GM03348 (cell line): Measurements from ENCODE around the gene CDC25B.

Source experiments
- DNase-seq: peaks from one replicate; pipeline ENCODE4 v3.0.0; 2012; ENCODE audit warnings: low spot score

Gene CDC25B

DNA sequence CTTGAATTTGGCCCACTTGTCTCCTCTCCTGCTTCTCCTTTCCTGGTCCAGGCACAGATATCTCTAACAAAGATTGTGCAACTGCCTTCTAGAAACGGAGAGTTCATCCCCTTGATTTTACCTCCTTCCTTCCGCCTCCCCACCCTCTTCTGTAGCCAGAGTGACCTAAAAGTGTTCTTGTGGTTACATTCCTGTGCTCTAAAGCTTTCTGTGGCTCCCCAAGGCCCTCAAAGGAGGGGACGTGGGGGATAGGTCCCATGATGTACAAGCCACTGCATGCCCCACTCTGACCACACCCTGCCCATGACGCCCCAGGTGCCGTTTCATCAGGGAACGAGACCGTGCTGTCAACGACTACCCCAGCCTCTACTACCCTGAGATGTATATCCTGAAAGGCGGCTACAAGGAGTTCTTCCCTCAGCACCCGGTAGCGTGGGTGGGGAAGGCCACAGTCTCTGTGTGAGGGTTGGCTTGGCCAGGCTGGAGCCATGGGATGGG lies 8.2 kb downstream of the CDC25B start:
- DNase-seq = no peak

DNA sequence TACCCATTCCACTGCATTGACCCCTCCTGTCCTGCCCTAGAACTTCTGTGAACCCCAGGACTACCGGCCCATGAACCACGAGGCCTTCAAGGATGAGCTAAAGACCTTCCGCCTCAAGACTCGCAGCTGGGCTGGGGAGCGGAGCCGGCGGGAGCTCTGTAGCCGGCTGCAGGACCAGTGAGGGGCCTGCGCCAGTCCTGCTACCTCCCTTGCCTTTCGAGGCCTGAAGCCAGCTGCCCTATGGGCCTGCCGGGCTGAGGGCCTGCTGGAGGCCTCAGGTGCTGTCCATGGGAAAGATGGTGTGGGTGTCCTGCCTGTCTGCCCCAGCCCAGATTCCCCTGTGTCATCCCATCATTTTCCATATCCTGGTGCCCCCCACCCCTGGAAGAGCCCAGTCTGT lies 8.7 kb downstream of the CDC25B start:
- DNase-seq = no peak

DNA sequence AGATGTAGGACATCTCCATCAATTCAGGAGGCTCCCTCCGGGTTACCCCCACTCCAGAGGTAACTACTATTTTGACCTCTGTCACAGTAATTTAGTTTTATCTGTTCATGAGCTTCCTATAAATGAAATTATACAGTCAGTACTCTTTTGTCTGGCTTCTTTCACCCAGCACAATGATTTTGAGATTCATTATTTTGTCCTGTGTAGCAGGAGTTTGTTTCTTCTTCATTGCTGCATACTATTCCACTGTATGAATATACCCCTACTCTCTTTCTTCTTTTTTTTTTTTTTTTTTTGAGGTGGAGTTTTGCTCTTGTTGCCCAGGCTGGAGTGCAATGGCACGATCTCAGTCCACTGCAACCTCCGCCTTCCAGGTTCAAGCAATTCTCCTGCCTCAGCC lies 12.4 kb downstream of the CDC25B start:
- no peak for DNase-seq

DNA sequence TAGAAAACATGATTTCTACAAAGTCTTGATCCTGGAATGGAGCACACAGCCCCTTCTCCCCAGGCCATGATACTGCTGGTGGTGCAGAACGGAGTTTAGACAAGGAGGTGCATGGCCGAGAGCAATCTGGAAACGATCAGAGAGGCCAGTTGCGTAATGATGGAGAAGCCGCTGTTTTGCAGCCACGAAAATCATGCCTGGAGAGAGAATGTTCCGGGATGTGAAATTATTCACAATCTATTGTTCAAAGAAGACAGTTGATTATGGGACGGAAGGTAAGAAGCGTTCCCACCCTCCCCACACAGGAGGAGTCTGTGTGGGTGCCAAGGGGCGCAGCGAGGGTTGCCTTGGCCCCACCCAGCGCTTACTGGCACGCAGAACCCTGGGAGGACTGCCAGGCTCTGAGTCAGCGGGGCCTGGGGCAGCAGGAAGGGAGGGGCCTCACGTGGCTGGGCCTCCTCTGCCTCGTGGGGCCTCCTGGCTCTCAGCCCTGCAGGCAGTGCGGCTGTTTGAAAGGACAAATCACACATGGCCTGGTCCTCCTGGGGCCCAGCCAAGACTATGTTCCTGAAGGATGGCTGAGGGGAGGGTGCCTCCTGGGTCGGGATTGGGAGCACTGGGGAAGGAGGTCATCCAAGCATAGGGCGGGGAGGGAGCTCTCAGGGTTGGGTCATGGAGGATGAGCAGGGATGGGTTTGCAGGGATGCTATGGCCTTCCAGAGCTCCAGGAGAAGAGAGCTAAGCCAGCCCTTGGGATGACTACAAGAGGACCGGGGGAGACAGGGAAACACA lies 15.6 kb downstream of the CDC25B start:
- peak; percentile 95 for DNase-seq

DNA sequence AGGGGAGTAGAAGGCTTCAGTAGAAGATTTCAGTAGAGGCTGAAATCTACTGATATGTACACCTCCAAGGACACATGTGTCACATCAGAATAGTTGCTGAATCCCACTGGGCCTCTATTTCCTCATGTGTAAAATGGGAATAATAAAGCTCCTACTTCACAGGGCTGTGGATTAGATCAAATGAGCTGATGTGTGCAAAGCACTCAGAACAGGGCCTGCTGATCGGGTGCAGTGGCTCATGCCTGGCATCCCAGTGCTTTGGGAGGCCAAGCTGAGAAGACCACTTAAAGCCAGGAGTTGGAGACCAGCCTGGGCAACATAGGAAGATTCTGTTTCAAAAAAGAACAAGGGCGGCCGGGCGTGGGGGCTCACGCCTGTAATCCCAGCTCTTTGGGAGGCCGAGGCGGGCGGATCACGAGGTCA lies 16.2 kb downstream of the CDC25B start:
- DNase-seq = no peak

DNA sequence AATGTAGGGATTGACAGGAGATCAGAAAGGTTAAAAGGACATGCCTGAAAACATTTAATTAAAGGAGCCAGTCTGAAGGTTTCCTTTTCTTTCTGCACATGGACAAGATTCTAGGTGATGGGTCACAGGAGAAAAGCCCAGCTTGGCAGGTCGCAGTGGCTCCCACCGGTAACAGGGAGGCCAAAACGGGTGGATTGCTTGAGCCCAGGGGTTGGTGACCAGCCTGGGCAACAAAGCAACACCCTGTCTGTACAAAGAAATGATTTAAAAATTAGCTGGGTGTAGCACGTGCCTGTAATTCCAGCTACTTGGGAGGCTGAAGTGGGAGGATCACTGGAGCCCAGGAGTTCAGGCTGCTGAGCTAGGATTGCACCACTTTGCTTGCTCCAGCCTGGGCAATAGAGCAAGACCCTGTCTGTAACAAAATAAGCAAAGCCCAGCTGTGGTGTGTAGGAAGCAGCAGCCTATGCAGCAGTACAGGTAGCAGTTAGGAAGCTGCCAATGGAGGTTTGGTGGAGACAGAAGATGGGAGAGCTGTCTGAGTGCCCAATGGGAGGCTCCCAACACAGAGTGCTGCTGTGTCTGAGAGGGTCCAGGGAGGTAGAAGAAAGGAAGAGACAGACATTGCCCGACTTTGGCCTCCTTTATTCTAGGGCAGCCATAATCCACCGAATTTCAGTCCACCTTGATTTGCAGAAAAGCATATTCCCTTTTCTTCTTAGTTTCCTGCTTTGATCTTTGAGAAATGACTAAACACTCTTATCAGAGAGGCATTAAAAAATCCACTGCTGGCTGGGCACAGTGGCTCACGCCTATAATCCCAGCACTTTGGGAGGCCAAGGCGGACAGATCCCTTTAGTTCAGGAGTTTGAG lies 17.1 kb downstream of the CDC25B start:
- DNase-seq = no peak

DNA sequence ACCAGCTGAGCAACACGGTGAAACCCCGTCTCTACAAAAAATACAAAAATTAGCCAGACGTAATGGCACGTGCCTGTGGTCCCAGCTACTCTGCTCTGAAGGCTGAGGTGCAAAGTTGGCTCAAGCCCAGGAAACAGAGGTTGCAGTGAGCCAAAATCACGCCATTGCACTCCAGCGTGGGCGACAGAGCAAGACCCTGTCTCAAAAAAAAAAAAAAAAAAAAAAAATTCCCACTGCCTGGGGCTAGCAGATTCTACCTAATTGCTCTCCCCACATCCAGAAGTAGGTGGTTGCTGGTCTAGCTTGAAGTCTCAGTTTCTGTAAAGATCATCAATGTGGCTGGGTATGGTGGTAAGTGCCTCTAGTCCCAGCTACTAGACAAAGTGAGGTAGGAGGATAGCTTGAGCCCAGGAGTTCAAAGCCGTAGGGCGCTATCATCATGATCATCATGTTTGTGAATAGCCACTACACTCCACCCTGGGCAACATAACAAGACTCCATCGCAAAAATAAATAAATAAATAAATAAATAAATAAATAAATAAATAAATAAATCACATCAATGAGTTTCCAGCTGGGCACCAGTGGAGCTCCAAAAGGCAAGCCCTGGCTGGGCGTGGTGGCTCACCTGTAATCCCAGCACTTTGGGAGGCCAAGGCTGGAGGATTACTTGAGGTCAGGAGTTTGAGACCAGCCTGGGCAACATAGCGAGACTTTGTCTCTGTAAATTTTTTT lies 17.9 kb downstream of the CDC25B start:
- DNase-seq = no peak

DNA sequence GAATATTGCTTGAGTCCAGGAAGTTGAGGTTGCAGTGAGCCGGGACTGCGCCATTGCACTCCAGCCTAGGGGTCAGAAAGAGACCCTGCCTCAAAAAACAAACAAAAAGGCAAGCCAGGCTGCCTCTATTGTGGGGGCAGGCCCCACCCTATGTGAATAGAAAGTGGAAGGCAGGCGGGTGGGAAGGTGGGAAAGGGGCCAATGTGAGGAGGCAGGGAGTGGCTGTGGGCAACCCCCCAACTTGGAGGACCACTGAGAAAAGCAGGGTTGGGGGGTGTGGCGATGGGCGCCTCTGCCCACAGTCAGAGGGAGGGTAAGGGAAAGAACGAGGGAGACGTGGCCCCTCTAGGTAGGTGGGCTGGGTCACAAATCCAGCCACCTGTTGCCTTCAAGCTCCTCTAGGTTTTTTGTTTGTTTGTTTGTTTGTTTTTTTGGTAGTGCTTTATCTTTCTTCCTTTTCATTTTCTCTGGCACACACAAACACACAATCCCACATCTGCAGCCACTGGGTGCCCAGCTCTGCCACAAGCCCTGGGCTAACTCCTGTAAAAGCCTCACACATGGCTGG lies 18.9 kb downstream of the CDC25B start:
- no peak for DNase-seq

DNA sequence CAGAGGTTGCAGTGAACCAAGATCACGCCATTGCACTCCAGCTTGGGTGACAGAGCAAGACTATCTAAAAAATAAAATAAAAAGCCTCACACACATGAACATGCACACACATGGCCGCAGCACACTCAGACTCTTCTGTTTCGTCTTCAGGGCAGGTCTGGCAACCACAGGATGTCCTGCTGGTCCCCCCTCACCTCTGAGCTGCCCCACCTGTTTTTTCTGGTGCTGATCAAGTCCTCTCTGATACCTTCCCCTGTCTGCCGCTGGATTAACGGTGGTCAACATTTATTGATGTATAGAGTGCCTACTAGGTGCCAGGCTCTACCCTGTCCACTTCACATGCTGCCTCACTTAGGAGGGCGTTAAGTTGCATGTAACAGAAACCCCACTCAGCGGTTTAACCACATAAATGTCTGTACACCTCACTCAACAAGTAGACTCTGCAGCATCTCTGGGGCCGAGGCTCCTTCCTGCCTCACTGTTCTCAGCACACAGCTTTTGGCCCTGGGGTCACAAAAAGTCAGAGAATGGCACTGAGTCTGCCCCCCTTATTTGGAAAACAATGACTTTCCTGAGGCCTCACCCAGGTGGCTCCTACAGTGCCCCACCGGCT lies 19.7 kb downstream of the CDC25B start:
- no peak for DNase-seq

DNA sequence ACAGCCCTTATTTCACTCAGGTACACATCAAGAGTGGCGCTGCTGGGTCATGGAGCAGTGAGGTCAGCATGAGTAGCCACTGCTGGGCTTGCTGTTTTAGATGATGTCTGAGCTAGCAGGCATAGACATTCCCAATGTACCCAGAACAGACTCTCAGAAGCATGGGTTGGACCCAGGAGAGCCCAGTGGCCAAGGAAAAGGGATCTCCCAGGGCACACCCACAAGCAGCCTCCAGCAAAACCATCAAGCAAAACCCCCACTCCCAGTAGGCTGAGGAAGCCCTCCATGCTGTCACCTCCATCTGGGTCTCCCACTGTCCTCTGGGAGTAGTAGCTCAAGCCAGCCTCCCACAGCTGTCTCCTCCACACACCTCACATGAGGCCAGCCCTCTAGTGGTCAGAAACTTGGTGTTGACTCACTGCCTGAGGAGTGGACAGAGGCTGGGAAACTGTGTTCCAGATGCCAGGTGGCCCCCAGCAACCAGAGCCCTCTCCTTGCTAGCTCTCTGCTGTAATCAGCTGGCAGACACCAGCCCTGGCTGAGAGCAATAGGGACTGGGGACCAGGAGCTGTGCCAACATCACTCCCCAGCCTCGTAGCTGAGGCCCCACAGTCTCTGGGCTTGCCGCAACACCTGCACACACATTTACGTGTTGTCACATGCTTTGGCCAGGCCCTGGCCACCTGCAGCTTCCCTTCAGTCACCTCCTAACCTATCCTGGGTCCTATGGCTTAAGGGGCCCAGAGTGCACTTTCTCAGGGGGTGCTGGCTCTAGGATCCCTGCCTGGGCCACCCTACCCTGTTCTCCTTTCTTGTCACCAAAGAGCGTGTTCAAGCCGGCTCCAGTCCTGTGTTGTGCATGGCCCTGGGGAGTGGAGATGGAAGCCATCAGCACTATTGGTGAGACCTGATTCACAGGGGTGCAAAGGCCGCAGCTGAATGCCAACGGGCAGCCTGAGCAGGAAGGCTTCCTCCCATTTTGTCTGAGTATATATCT lies 22.3 kb downstream of the CDC25B start:
- DNase-seq = peak; percentile 80

DNA sequence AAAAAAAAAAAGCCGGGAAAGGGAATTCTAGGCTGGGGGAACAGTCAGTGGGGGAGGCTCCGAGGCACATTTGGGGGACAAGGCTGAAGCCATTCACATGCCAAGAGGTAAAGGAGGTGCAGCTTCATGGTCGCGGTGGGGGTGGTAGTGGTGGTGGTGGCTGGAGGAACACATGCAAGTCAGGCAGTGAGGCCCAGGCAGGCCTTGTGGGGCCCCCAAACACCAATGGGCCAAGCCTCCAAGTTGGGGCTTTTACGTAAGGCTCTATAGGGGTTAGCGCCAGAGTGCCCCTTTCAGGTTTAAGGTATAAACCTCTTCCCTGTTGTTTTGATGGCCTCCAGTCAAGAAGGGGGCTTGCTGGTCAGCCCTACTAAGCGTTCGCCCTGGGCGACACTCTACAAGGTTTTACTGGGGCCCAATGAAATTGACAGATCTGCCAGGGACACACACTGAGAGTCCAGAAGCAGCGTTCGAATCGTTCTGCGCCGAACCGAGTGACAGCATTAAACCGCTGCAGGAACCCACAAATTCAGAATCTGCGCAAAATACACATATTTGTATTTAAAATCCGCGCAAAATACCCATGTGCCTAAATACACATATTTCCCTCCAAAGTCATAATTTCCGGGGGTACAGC lies 23.4 kb downstream of the CDC25B start:
- DNase-seq = no peak

DNA sequence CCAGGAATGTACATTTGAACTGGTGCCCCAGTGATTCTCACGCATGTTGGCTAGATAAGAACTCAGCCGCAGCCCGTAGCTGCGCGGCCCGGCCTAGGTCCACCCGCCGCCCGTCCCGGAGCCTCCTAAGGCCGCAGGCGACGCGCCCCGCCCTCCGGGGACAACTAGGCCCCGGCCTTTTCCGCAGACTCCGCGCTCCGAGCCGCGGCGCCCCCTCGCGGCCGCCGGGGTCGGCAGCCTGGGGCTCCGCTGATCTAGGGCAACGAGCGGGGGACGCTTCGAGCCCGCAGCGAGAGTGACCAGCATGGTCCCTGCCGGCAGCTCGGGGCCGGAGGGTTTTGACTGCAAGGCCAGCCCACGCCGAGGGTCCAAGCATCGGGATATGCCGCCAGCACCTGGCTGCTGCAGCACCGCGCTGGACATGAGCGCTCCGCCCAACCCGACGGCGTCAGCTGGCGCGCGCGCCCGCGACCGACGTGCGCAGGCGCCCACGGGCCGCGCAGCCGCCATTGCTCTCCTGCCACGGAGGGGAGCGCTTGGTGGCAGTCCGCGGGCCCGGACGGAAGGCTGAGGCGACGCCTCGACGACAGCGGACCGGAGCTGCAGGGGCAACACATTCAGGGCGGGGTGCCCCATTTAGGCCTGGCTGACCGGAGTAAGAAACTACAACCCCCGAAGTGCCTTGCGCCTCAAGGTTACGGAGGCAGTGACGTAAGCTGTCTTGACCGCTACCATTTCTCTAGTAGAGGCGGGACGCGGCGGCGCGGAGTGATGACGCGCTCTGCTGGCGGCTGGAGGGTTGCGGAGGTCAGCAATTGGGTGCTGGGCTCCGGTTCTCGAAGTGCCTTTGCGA lies 24.2 kb downstream of the CDC25B start, which contains the start of gene AP5S1:
Gene AP5S1 (plus strand): TSS at position 500 of the 853 bp plus-strand sequence. CDS start 1,571 bp downstream, outside the sequence.
- DNase-seq = peak; percentile 94

DNA sequence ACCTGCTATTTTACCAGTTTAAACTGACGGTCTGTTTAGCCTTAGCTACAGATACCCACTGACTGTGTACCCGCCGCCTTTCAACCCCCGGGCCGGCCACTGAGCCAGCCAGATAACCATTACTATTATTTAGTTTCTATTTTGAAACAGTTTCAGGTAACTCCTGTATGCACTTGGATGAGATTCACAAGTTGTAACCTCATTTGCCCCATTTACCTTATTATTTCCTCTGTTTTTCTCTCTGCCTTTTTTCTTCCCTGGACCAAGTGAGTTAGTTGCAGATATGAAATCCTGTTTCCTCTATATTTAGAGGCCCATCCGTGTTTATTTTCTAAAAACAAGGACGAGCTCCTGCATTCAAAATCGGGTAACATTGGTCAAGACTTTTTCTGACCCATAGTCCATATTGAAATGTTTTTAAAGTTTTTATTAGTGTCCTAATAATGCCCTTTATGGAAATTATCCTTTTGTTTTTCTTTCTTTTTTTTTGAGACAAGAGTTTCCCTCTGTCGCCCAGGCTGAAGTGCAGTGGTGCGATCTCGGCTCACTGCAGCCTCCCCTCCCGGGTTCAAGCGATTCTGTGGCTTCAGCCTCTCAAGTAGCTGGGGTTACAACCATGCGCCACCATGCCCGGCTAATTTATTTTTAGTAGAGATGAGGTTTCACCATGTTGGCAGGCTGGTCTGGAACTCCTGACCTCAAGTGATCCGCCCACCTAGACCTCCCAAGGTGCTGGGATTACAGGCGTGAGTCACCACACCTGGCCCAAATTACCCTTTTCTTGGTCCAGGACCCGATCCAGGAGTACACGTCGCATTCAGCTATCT lies 25.0 kb downstream of the CDC25B start:
- no peak for DNase-seq

DNA sequence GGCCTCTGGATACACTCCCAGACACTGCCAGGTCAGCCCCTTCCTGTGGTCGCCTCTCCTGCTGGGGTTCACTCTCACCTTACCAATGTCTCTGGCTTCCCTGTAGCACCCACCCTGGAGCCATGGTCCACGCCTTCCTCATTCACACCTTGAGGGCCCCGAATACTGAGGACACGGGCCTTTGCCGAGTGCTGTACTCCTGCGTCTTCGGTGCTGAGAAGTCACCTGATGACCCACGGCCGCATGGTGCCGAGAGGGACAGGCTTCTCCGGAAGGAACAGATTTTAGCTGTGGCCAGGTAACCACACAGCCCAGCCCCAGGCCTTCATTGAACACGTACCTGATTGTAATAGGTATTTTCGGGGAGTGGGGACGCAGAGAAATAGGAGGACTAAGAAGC lies 25.9 kb downstream of the CDC25B start:
- no peak for DNase-seq

DNA sequence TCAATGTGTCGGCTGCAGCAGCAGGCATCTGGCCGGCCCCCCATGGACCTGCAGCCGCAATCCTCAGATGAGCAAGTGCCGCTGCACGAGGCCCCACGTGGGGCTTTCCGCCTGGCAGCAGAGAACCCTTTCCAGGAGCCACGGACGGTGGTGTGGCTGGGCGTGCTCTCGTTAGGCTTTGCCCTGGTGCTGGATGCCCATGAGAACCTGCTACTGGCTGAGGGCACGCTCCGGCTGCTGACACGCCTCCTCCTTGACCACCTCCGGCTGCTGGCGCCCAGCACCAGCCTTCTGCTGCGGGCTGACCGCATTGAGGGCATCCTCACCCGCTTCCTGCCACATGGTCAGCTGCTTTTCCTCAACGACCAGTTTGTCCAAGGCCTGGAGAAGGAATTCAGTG lies 27.8 kb downstream of the CDC25B start:
- DNase-seq = no peak

DNA sequence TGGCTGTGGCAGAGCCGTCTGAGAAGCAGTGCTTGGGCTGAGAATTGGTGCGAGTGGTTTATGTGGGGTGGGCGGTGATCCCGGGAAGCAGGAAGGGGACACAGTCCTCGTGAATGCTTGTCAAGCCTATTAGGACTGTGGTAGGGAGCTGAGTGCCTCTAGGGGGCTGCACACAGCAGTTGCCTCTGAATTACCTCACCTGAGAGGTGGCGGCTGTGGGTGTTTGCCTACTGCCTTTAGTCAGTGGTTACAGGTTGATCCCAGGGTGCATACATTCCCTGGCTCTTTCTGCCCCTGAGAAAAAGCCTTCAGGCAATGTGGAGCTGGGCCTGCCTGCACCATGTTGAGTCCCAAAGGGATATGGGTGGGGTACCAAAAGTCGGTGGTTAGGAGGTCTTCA lies 29.4 kb downstream of the CDC25B start:
- DNase-seq = no peak

DNA sequence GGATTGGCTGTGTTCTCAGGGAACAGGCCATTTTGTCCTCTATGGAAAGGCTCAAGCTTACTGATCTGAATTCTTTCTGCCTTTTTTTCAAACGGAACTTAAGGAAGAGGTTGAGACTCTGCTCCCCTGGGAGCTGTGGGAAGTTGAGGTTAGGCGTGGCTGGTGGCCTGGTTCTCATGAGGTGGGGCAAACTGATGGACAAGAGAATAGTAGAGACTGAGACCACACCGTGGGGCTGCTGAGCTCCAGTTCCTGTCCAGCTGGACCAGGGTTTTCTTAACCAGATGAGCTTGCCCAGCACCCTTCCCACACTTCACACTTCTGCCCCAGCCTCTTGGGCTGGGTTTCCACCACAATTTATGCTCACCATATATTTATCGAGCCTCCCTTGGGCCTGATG lies 30.3 kb downstream of the CDC25B start:
- no peak for DNase-seq

DNA sequence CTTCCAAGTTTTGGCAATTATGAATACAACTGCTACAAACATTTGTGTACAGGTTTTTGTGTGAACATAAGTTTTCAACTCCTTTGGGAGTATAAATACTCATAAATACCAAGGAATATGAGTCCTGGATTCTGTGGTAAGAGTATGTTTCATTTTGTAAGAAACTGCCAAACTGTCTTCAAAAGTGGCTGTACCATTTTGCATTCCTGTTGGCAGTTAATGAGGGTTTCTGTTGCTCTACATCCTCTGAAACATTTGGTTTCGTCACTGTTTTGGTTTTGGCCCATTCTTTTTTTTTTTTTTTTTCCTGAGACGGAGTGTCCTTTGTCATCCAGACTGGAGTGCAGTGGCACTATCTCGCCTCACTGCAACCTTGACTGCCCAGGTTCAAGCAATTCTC lies 32.7 kb downstream of the CDC25B start:
- DNase-seq = no peak
